ENCODE results near the gene PCNT.

GRCh38 chr21:46454142-46454541 is 130.2 kb downstream of the PCNT start:
- TF ChIP-seq, protein P1, sequence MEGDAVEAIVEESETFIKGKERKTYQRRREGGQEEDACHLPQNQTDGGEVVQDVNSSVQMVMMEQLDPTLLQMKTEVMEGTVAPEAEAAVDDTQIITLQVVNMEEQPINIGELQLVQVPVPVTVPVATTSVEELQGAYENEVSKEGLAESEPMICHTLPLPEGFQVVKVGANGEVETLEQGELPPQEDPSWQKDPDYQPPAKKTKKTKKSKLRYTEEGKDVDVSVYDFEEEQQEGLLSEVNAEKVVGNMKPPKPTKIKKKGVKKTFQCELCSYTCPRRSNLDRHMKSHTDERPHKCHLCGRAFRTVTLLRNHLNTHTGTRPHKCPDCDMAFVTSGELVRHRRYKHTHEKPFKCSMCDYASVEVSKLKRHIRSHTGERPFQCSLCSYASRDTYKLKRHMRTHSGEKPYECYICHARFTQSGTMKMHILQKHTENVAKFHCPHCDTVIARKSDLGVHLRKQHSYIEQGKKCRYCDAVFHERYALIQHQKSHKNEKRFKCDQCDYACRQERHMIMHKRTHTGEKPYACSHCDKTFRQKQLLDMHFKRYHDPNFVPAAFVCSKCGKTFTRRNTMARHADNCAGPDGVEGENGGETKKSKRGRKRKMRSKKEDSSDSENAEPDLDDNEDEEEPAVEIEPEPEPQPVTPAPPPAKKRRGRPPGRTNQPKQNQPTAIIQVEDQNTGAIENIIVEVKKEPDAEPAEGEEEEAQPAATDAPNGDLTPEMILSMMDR (IDR thresholded peaks at IDR 0.05) = no peak
- TF ChIP-seq POLR2A (IDR thresholded peaks at IDR 0.05) = no peak
- TF ChIP-seq EP300 (IDR thresholded peaks at IDR 0.05) = no peak

Data from tibial nerve (tissue), 4 donors.